Mesenchymal stem cell (in vitro differentiated cells and primary cell): ENCODE data around the gene NUP88.

Experiments
- DNase-seq: peaks from one replicate; pipeline ENCODE4 v3.0.0-alpha.2; 2013
- H2AFZ ChIP-seq: one replicate; pipeline ENCODE4 v1.6.1; 2013; ENCODE audit warnings: low read depth, mild to moderate bottlenecking, control low read depth, inconsistent platforms, low read length, moderate library complexity
- H2AK5ac ChIP-seq: 2 replicates; pipeline ENCODE4 v1.6.1; 2013; ENCODE audit warnings: low read length, moderate library complexity, mild to moderate bottlenecking, inconsistent platforms; ENCODE audit not compliant: severe bottlenecking
- H2BK120ac ChIP-seq: one replicate; pipeline ENCODE4 v1.6.1; 2013; ENCODE audit warnings: low read depth, mild to moderate bottlenecking, inconsistent platforms, low read length, moderate library complexity
- H2BK12ac ChIP-seq, 2 experiments: one replicate each; pipeline ENCODE4 v1.6.1; 2013; ENCODE audit warnings: inconsistent platforms in 2 of 2, low read length in 2 of 2, mild to moderate bottlenecking in 2 of 2, moderate library complexity in 2 of 2, control low read depth in 1 of 2
- H2BK15ac ChIP-seq: one replicate; pipeline ENCODE4 v1.6.1; 2013; ENCODE audit warnings: mild to moderate bottlenecking, low read depth, inconsistent platforms; ENCODE audit not compliant: poor library complexity, severe bottlenecking
- H2BK5ac ChIP-seq: 2 replicates; pipeline ENCODE4 v1.6.1; 2013; ENCODE audit warnings: low read depth, mild to moderate bottlenecking, low read length, control low read depth, inconsistent platforms; ENCODE audit not compliant: poor library complexity, severe bottlenecking
- H3K14ac ChIP-seq, 2 experiments: one replicate each; pipeline ENCODE4 v1.6.1; 2013; ENCODE audit warnings: inconsistent platforms in 2 of 2, low read length in 2 of 2, control low read depth in 1 of 2, mild to moderate bottlenecking in 1 of 2, moderate library complexity in 1 of 2
- H3K18ac ChIP-seq, 2 experiments: one replicate each; pipeline ENCODE4 v1.6.1; 2013; ENCODE audit warnings: inconsistent platforms in 2 of 2, low read length in 2 of 2, control low read depth in 1 of 2, low read depth in 1 of 2, mild to moderate bottlenecking in 1 of 2
- H3K23ac ChIP-seq, 2 experiments: one replicate each; pipeline ENCODE4 v1.6.1; 2013; ENCODE audit warnings: inconsistent platforms in 2 of 2, low read length in 2 of 2, mild to moderate bottlenecking in 2 of 2, moderate library complexity in 2 of 2, control low read depth in 1 of 2
- H3K27ac ChIP-seq: 2 replicates; pipeline ENCODE4 v1.5.1; 2013; ENCODE audit warnings: mild to moderate bottlenecking, moderate library complexity, low read length, control low read depth, inconsistent platforms; ENCODE audit not compliant: poor library complexity, severe bottlenecking
- H3K27me3 ChIP-seq, 2 experiments: 2 replicates each; pipeline versions ENCODE4 v1.6.1 to v1.7.0; 2013; ENCODE audit warnings: low read length in 2 of 2, mild to moderate bottlenecking in 2 of 2, moderate library complexity in 2 of 2, control low read depth in 1 of 2, inconsistent platforms in 1 of 2; ENCODE audit not compliant: control insufficient read depth in 1 of 2, insufficient read depth in 1 of 2
- H3K36me3 ChIP-seq, 2 experiments: 2 replicates each; pipeline versions ENCODE4 v1.6.1 to v1.7.0; 2013; ENCODE audit warnings: low read length in 2 of 2, control low read depth in 1 of 2, inconsistent platforms in 1 of 2, low read depth in 1 of 2, mild to moderate bottlenecking in 1 of 2; ENCODE audit not compliant: insufficient read depth in 2 of 2, control insufficient read depth in 1 of 2
- H3K4ac ChIP-seq, 2 experiments: one replicate each; pipeline ENCODE4 v1.6.1; 2013; ENCODE audit warnings: inconsistent platforms in 2 of 2, low read length in 2 of 2, mild to moderate bottlenecking in 2 of 2, moderate library complexity in 2 of 2, control low read depth in 1 of 2, low read depth in 1 of 2
- H3K4me1 ChIP-seq: 2 replicates; pipeline ENCODE4 v1.6.1; 2013; ENCODE audit warnings: low read depth, low read length, control low read depth; ENCODE audit not compliant: control insufficient read depth, insufficient read depth
- H3K4me2 ChIP-seq: 2 replicates; pipeline ENCODE4 v1.6.1; 2013; ENCODE audit warnings: low read length, mild to moderate bottlenecking, inconsistent platforms; ENCODE audit not compliant: poor library complexity, severe bottlenecking
- H3K4me3 ChIP-seq, 2 experiments: 2 replicates each; pipeline versions ENCODE4 v1.5.1 to v1.7.0; 2013; ENCODE audit warnings: low read length in 2 of 2, mild to moderate bottlenecking in 2 of 2, control low read depth in 1 of 2, low read depth in 1 of 2; ENCODE audit not compliant: insufficient read depth in 1 of 2
- H3K79me1 ChIP-seq: replicated peaks from 2 replicates; pipeline ENCODE4 v1.6.1; 2013; ENCODE audit warnings: mild to moderate bottlenecking, control low read depth, low read length, inconsistent platforms; ENCODE audit not compliant: poor library complexity, severe bottlenecking
- H3K9ac ChIP-seq: 2 replicates; pipeline ENCODE4 v1.7.0; 2013; ENCODE audit warnings: mild to moderate bottlenecking, low read length, moderate library complexity
- H3K9me3 ChIP-seq: 2 replicates; pipeline ENCODE4 v1.7.0; 2013; ENCODE audit warnings: mild to moderate bottlenecking, low read length; ENCODE audit not compliant: control insufficient read depth
- H4K8ac ChIP-seq: one replicate; pipeline ENCODE4 v1.6.1; 2013; ENCODE audit warnings: inconsistent platforms, mild to moderate bottlenecking, low read length, moderate library complexity
- H4K91ac ChIP-seq: one replicate; pipeline ENCODE4 v1.6.1; 2013; ENCODE audit warnings: mild to moderate bottlenecking, low read length, inconsistent platforms
- WGBS: methylation state at CpG from one replicate; pipeline ENCODE4 v1.1.7; 2013; ENCODE audit warnings: mixed read lengths; 5-methylcytosine and 5-hydroxymethylcytosine counted together

NUP88 gene

DNA sequence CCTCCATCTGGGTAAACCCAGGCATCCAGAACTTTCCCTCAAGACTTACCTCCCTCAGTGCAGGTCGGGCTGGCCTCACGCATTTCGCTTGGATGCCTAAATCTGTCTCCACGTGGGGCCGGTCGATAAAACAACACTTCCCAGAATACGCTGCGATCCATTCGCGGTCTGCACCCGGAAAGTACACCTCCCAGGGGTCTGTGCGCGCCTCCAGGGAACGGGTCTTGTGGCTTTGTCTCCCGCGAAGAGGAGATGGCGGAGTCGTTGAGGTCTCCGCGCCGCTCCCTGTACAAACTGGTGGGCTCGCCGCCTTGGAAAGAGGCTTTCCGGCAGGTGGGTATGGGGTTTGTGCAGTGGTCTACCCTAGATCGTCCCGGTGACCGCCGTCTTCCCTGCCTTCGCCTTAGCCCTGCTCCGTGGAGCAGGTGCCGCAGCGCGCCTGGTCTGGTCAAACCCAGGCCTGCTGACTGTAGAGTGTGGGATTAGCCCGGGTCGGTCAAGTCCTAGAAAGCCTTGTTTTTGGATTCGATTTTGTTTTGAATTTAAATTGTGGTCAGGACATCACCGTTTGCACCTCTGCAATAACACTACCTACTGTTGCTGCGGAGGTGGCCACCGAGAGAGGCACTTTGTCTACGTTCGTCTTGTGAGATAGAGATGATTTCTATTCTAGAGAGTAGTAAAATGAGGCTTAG, 644 bp upstream of the NUP88 start, which contains the start of gene RPAIN:
RPAIN (plus strand) TSS at position 224 of the 695 bp plus-strand sequence; CDS start at position 253, 29 bp downstream.
- H2BK120ac ChIP-seq: peak within 1 kb of the TSS; percentile 45
- no peaks in the 10 kb centered on the region for H3K27me3 ChIP-seq
- peak within 1 kb of the TSS; percentile 36 to 75 for H3K4ac ChIP-seq
- peaks cover 10% of the 10 kb centered on the region for H3K4me1 ChIP-seq
- under 1% methylated on average over 39 of the region's 41 CpGs for WGBS
- peak within 1 kb of the TSS; percentile 83 for H3K27ac ChIP-seq
- H3K4me2 ChIP-seq: peak within 1 kb of the TSS; percentile 94
- peak within 1 kb of the TSS; percentile 58 to 86 for H3K18ac ChIP-seq
- no peaks in the 10 kb centered on the region for H3K9me3 ChIP-seq
- no peak within 1 kb of the TSS for H2AK5ac ChIP-seq
- peak within 1 kb of the TSS; percentile 75 for H2BK15ac ChIP-seq
- H2BK12ac ChIP-seq: peak within 1 kb of the TSS in 1 of 2 experiments; percentile 10
- DNase-seq: no peak
- peak within 1 kb of the TSS; percentile 86 to 92 for H3K4me3 ChIP-seq
- H2BK5ac ChIP-seq: peak within 1 kb of the TSS; percentile 76
- H2AFZ ChIP-seq: peak within 1 kb of the TSS; percentile 95
- H3K36me3 ChIP-seq: peaks cover 27 to 51% of the 10 kb centered on the region in 2 experiments
- H3K9ac ChIP-seq: peak within 1 kb of the TSS; percentile 97
- peak within 1 kb of the TSS in 1 of 2 experiments; percentile 57 for H3K14ac ChIP-seq
- peak within 1 kb of the TSS; percentile 78 for H4K8ac ChIP-seq
- H3K79me1 ChIP-seq: peaks cover 18% of the 10 kb centered on the region
- no peak within 1 kb of the TSS for H3K23ac ChIP-seq
- peak within 1 kb of the TSS; percentile 37 for H4K91ac ChIP-seq

DNA sequence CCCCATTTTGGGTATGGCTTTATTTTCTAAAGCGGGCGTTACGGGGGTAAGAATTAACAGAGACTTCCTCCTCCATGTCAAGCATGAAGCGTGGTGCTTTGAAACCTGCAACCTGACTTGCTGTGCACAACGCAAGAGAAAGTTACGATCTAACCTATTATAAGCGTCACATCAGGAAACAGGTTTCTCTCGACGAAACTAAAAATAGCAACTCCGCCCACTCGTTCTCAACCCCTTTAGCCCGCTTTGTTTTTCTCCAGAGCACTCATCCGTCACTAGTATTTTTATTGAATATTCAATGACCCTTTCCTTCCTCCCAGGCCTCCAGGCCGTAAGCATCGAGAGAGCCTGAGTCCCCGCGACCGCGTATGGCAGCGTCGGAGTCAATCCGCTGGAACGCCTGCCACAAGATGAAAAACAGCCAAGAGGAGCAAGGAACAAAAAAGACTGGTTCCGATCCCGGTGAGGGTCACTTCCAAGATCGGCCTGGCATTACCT, 555 bp downstream of the NUP88 start:
- H2BK15ac ChIP-seq: no peak overlapping the region
- peak overlapping the region; percentile 92 for H2AFZ ChIP-seq
- peak overlapping the region in 1 of 2 experiments; percentile 86 for H3K18ac ChIP-seq
- no peak overlapping the region for H3K14ac ChIP-seq
- H3K27ac ChIP-seq: peak overlapping the region; percentile 80
- H3K23ac ChIP-seq: no peak overlapping the region
- peak overlapping the region; percentile 97 for H3K9ac ChIP-seq
- no peaks in the 10 kb centered on the region for H3K27me3 ChIP-seq
- no peak overlapping the region for H4K8ac ChIP-seq
- peaks cover 20% of the 10 kb centered on the region for H3K79me1 ChIP-seq
- no peaks in the 10 kb centered on the region for H3K9me3 ChIP-seq
- H3K36me3 ChIP-seq: peaks cover 31 to 39% of the 10 kb centered on the region in 2 experiments
- H2BK120ac ChIP-seq: no peak overlapping the region
- H2BK12ac ChIP-seq: no peak overlapping the region
- H4K91ac ChIP-seq: no peak overlapping the region
- DNase-seq: peak; percentile 65
- H2BK5ac ChIP-seq: no peak overlapping the region
- peak overlapping the region; percentile 74 for H3K4me2 ChIP-seq
- peaks cover 17% of the 10 kb centered on the region for H3K4me1 ChIP-seq
- WGBS: under 1% methylated on average over 26 of the region's 26 CpGs
- peak overlapping the region in 1 of 2 experiments; percentile 75 for H3K4ac ChIP-seq
- no peak overlapping the region for H2AK5ac ChIP-seq
- peak overlapping the region; percentile 79 to 92 for H3K4me3 ChIP-seq

DNA sequence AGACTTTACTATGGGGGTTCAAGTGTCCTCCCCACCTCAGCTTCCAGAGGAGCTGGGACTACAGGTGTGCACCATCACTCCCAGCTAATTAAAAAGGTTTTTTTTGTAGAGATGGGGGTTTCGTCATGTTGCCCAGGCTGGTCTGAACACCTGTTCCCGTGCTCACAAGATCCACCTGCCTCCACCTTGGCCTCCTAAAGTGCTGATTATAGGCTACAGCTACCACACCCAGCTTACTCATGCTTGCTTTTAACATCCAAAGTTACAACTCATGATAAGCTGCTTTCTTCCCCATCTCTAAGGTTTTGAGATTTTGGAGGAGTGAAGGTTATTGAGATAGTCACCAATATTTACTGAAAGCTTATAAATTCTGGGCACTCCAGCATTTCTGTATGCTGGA, 2.6 kb downstream of the NUP88 start:
- no peak overlapping the region for H2BK120ac ChIP-seq
- no peak overlapping the region for H4K8ac ChIP-seq
- peaks cover 15% of the 10 kb centered on the region for H3K79me1 ChIP-seq
- H3K4ac ChIP-seq: no peak overlapping the region
- H2BK12ac ChIP-seq: no peak overlapping the region
- no peaks in the 10 kb centered on the region for H3K27me3 ChIP-seq
- no peak overlapping the region for H2AFZ ChIP-seq
- no peak overlapping the region for H3K23ac ChIP-seq
- peaks cover 25 to 39% of the 10 kb centered on the region in 2 experiments for H3K36me3 ChIP-seq
- H3K9ac ChIP-seq: peak overlapping the region; percentile 2
- H3K4me3 ChIP-seq: no peak overlapping the region
- DNase-seq: no peak
- 76% methylated on average over 2 of the region's 2 CpGs for WGBS
- H3K14ac ChIP-seq: no peak overlapping the region
- no peak overlapping the region for H2BK5ac ChIP-seq
- H2BK15ac ChIP-seq: no peak overlapping the region
- no peak overlapping the region for H3K4me2 ChIP-seq
- no peak overlapping the region for H3K18ac ChIP-seq
- H4K91ac ChIP-seq: no peak overlapping the region
- H3K27ac ChIP-seq: no peak overlapping the region
- H3K9me3 ChIP-seq: no peaks in the 10 kb centered on the region
- no peak overlapping the region for H2AK5ac ChIP-seq
- peaks cover 20% of the 10 kb centered on the region for H3K4me1 ChIP-seq

DNA sequence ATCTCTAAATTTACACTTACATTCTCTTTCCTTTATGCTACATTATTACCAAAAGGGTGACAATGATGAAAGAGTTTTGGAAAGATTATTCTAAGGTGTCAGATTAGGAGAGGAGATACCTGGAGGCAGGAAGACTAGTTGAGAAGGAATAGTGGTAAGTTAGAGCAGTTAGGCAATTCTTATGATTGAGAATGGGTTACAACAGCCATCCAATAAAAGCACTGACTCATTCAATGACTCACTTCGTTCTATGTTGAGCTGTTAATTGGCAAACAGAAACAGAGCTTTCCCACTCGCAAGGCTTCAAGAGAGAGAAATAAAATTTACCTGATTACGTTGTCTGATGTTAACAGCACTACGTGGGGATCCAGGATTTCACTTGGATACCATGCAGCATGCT, 5.8 kb downstream of the NUP88 start:
- Histone ChIP-seq H3K4me1 (peaks cover 17% of the 10 kb centered on the region), H2BK15ac (no peak overlapping the region), H3K79me1 (peaks cover 19% of the 10 kb centered on the region), H3K36me3 (peaks cover 25 to 62% of the 10 kb centered on the region in 2 experiments), H3K14ac (no peak overlapping the region), H3K23ac (no peak overlapping the region), H3K9ac (peak overlapping the region; percentile 71), H3K4me3 (peak overlapping the region in 1 of 2 experiments; percentile 38), H3K27me3 (no peaks in the 10 kb centered on the region), H3K27ac (peak overlapping the region; percentile 69), H3K18ac (no peak overlapping the region), H3K9me3 (no peaks in the 10 kb centered on the region), H2BK120ac (no peak overlapping the region), H2AK5ac (no peak overlapping the region), H3K4ac (no peak overlapping the region), H4K91ac (no peak overlapping the region), H2AFZ (no peak overlapping the region), H4K8ac (no peak overlapping the region), H2BK5ac (no peak overlapping the region), H3K4me2 (no peak overlapping the region), H2BK12ac (no peak overlapping the region)
- DNase-seq: peak; percentile 92
- WGBS: 54% methylated on average over 4 of the region's 4 CpGs
